SK-N-SH (cell line): Measurements from ENCODE around the gene SMIM36.

ENCODE experiments used
- CHD2 ChIP-seq: fragments of 150-350 bp; IDR thresholded peaks from 2 replicates; pipeline ENCODE4 v1.6.1; 2018; ENCODE audit warnings: low read length; ENCODE audit not compliant: partially characterized antibody
- CTCF ChIP-seq: fragments of 200-600 bp; sonication (generic); IDR thresholded peaks from 2 replicates; pipeline ENCODE4 v1.6.1; 2017; ENCODE audit warnings: antibody characterized with exemption, mild to moderate bottlenecking, moderate library complexity
- EP300 ChIP-seq, 2 experiments: IDR thresholded peaks; 2 replicates each; pipeline versions ENCODE4 v1.4.0 to v1.6.1; 2012; ENCODE audit warnings: borderline replicate concordance in 1 of 2, low read depth in 1 of 2, low read length in 1 of 2
- EZH2phosphoT487 ChIP-seq: fragments of 200-600 bp; sonication (generic); IDR thresholded peaks from 2 replicates; pipeline ENCODE4 v1.6.1; 2017; ENCODE audit warnings: low read depth, mixed run types, mild to moderate bottlenecking, antibody characterized with exemption, moderate library complexity, borderline replicate concordance
- IRF3 ChIP-seq: fragments of 150-350 bp; IDR thresholded peaks from 2 replicates; pipeline ENCODE4 v1.6.1; 2016; ENCODE audit warnings: mild to moderate bottlenecking, low read depth, low read length
- MAX ChIP-seq: IDR thresholded peaks from 2 replicates; pipeline ENCODE4 v1.4.0; 2012; ENCODE audit warnings: low read depth
- NFIC ChIP-seq: IDR thresholded peaks from 2 replicates; pipeline ENCODE4 v1.4.0; 2012; ENCODE audit warnings: borderline replicate concordance
- POLR2AphosphoS5 ChIP-seq: IDR thresholded peaks from 2 replicates; pipeline ENCODE4 v1.6.1; 2012; ENCODE audit warnings: low read depth, low read length
- REST ChIP-seq: IDR thresholded peaks from 2 replicates; pipeline ENCODE4 v1.6.1; 2012; ENCODE audit warnings: mild to moderate bottlenecking, low read depth, low read length, moderate library complexity
- RXRA ChIP-seq: IDR thresholded peaks from 2 replicates; pipeline ENCODE4 v1.4.0; 2012; ENCODE audit warnings: low read depth, mild to moderate bottlenecking, borderline replicate concordance
- SMC3 ChIP-seq: IDR thresholded peaks from 2 replicates; pipeline ENCODE4 v1.6.1; 2012; ENCODE audit warnings: low read depth, low read length, improper control_type of control experiment
- TAF1 ChIP-seq: IDR thresholded peaks from 2 replicates; pipeline ENCODE4 v1.6.1; 2012; ENCODE audit warnings: low read depth, mild to moderate bottlenecking, low read length, moderate library complexity, borderline replicate concordance
- TCF12 ChIP-seq: IDR thresholded peaks from 2 replicates; pipeline ENCODE4 v1.4.0; 2012
- USF2 ChIP-seq: fragments of 150-350 bp; IDR thresholded peaks from 2 replicates; pipeline ENCODE4 v1.6.1; 2017; ENCODE audit warnings: antibody characterized with exemption, low read length, low read depth, borderline replicate concordance

GRCh38 chr17:55409030-55409800 is 102.0 kb downstream of the SMIM36 start:
- TF ChIP-seq POLR2AphosphoS5 (no peak), CHD2 (no peak), TAF1 (no peak), SMC3 (no peak), CTCF (no peak), USF2 (no peak), RXRA (no peak), TCF12 (no peak), EZH2phosphoT487 (no peak), EP300 (IDR thresholded peaks at IDR 0.05; ENCODE audit: borderline replicate concordance in 1 of 2, low read depth in 1 of 2, low read length in 1 of 2) (no peak), IRF3 (no peak), MAX (no peak), REST (no peak), NFIC (no peak)
